GM10847 (cell line): ENCODE measurements around the gene ADRA2B.

ENCODE experiments used
- POLR2A ChIP-seq: IDR thresholded peaks from 2 replicates; pipeline ENCODE4 v1.6.1; 2011; ENCODE audit not compliant: insufficient read length; ENCODE audit errors: extremely low read depth

Gene ADRA2B

GRCh38 chr2:96095116-96095636 lies 21.2 kb downstream of the ADRA2B start:
- no peak for TF ChIP-seq POLR2A

- TF ChIP-seq POLR2A: no peak
Measured at GRCh38 chr2:96093528-96093927, 22.8 kb downstream of the ADRA2B start.

- no peak for TF ChIP-seq POLR2A
Measured at GRCh38 chr2:96092951-96093350, 23.4 kb downstream of the ADRA2B start.

- TF ChIP-seq POLR2A: no peak
Measured at GRCh38 chr2:96092573-96092877, 23.8 kb downstream of the ADRA2B start.

- no peak for TF ChIP-seq POLR2A
Measured at GRCh38 chr2:96091711-96092572, 24.4 kb downstream of the ADRA2B start.

GRCh38 chr2:96091141-96091710 lies 25.1 kb downstream of the ADRA2B start:
- no peak for TF ChIP-seq POLR2A

GRCh38 chr2:96090196-96090926 lies 26.0 kb downstream of the ADRA2B start:
- no peak for TF ChIP-seq POLR2A

- no peak for TF ChIP-seq POLR2A
Measured at GRCh38 chr2:96089356-96090195, 26.8 kb downstream of the ADRA2B start.

- no peak for TF ChIP-seq POLR2A
Measured at GRCh38 chr2:96088340-96089335, 27.7 kb downstream of the ADRA2B start.

GRCh38 chr2:96087130-96087529 lies 29.2 kb downstream of the ADRA2B start:
- TF ChIP-seq POLR2A: no peak

GRCh38 chr2:96085541-96086355 lies 30.6 kb downstream of the ADRA2B start:
- TF ChIP-seq POLR2A: no peak

- TF ChIP-seq POLR2A: no peak
Measured at GRCh38 chr2:96083989-96084857, 32.1 kb downstream of the ADRA2B start.
